ENCODE results near the gene TNFAIP8L2.
"Not testable (repeated sequence)": the region's sequence is repeated elsewhere in the genome, so short reads cannot be mapped to it uniquely, and the experiment has no call there.

The TNFAIP8L2 gene

DNA sequence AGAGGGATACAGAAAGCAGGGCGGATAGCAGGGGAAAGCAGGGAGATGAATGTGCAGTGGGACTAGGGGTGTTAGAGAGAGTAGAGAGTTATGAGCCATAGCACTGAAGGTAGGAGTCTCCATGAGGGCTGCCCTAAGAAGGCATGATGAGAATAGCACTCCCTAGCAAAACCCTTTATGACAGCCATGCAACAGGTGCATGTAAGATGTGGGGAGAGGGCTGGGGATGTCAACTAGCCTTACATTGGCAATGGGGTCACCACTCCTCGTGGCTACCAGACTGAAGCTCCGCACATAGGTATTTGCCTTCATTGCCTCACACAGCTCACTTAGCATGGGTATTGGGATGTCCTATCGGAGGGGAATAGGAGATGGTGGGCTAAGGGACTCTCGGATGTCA, 14.7 kb downstream of the TNFAIP8L2 start:
- no peak for FAIRE-seq
- no peak for DNase-seq (ENCODE audit: insufficient read length)
- peak; percentile 36 for TF ChIP-seq POLR2AphosphoS5 (IDR thresholded peaks at IDR 0.05; ENCODE audit: low read depth, low read length)
- no peak for TF ChIP-seq POLR2A (IDR thresholded peaks at IDR 0.05; ENCODE audit: low read depth, low read length)
- no peak for TF ChIP-seq TAF1 (IDR thresholded peaks at IDR 0.05; ENCODE audit: borderline replicate concordance, low read depth, low read length)

DNA sequence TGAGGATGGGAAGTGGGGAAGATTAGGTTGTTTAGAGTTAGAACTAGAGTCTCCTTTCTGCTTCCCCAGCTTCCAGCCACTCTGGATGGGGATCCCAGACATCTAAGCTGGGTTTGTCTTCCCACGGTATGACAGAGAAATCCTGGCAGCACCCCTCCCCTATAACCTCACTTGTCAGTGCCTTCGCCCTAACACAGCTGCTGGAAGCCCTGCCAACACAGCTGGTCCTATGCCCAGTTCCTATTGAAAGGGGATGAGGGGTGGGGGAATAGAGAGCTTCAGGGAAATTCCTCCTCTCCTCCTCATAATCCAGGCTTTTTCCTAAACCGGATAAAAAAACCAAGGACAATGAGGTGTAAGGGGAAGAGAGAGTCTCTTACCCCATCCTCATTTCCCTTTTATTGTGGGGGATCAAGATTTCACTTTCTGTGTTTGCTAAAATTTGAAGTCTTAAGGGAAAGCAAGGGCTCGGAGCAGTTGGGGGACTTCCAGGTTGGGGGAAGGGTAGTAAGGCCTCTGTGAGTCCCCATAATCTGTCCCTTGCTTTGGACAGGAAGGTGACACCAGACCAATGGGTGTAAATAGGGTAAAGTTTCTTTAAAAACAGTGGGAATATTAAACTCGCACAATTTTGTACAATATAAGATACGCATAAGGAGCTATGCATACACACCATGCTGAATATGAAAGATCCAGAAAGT, 18.7 kb downstream of the TNFAIP8L2 start:
- no peak for DNase-seq (ENCODE audit: insufficient read length)
- TF ChIP-seq POLR2A (IDR thresholded peaks at IDR 0.05; ENCODE audit: low read depth, low read length) (no peak), POLR2AphosphoS5 (IDR thresholded peaks at IDR 0.05; ENCODE audit: low read depth, low read length) (no peak), TAF1 (IDR thresholded peaks at IDR 0.05; ENCODE audit: borderline replicate concordance, low read depth, low read length) (no peak)
- FAIRE-seq, result no peak

DNA sequence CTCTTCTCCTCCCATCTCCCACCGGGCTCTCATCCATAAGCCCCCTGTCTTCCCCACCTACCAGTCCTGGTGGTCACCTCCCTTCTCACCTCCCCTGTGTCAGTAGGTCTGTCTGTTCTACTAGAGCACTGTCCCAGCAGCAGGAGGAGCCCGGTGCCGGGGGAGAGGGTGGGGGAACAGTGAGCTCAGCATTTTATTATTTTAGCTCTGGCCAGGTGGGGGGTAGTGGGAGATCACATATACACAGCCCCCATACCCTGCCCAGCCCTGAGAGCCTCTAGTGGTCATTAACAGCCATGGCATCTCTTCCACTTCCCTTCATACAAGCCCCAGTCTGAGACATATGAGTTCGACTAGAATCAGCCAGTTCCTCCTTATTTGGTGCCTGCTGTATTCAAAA, 19.4 kb downstream of the TNFAIP8L2 start, which contains the start of gene TMOD4:
Gene TMOD4, minus strand, starts transcription at position 119 of the 400 bp plus-strand sequence. CDS start 1,106 bp downstream, outside the sequence.
- DNase-seq (ENCODE audit: insufficient read length) (no peak), FAIRE-seq (peak; percentile 51)
- TF ChIP-seq POLR2AphosphoS5 (IDR thresholded peaks at IDR 0.05; ENCODE audit: low read depth, low read length), result no peak
- no peak for TF ChIP-seq TAF1 (IDR thresholded peaks at IDR 0.05; ENCODE audit: borderline replicate concordance, low read depth, low read length)
- no peak for TF ChIP-seq POLR2A (IDR thresholded peaks at IDR 0.05; ENCODE audit: low read depth, low read length)

DNA sequence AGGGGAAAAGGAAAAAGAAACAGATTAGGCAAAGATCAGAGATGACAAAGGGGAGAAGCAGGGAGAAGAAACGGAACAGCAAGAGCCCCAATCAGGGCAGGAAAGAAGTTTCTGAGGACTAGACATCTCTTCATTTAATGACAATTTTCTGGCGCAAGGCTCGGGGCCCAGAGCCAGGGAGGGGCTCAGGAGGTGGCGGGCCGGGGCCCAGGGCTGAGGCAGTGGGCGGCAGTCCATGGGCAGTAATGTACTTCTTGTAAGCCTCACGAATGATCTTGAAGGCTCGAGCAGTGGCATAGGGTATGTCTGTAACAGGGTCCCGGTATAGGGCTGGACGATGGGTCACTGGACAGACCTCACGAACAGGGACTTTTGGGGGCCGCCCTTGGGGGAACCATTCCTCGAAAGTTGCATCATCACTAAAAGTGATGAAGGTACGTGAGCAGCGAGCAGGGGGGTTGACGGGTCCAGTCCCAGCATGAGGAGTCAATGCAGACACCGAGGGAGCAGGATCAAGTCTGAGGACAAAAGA, 20.1 kb downstream of the TNFAIP8L2 start:
- no peak for TF ChIP-seq POLR2AphosphoS5 (IDR thresholded peaks at IDR 0.05; ENCODE audit: low read depth, low read length)
- TF ChIP-seq TAF1 (IDR thresholded peaks at IDR 0.05; ENCODE audit: borderline replicate concordance, low read depth, low read length), result no peak
- TF ChIP-seq POLR2A (IDR thresholded peaks at IDR 0.05; ENCODE audit: low read depth, low read length), result no peak
- FAIRE-seq, result no peak
- DNase-seq (ENCODE audit: insufficient read length), result no peak

GRCh38 chr1:151184211-151184610, 27.8 kb downstream of the TNFAIP8L2 start:
- no peak for TF ChIP-seq POLR2A (IDR thresholded peaks at IDR 0.05; ENCODE audit: low read depth, low read length)
- TF ChIP-seq POLR2AphosphoS5 (IDR thresholded peaks at IDR 0.05; ENCODE audit: low read depth, low read length), result no peak
- no peak for TF ChIP-seq TAF1 (IDR thresholded peaks at IDR 0.05; ENCODE audit: borderline replicate concordance, low read depth, low read length)
- FAIRE-seq, result no peak
- DNase-seq (ENCODE audit: insufficient read length), result no peak

- TF ChIP-seq POLR2AphosphoS5 (IDR thresholded peaks at IDR 0.05; ENCODE audit: low read depth, low read length), result no peak
- TF ChIP-seq POLR2A (IDR thresholded peaks at IDR 0.05; ENCODE audit: low read depth, low read length), result no peak
- no peak for TF ChIP-seq TAF1 (IDR thresholded peaks at IDR 0.05; ENCODE audit: borderline replicate concordance, low read depth, low read length)
- DNase-seq (ENCODE audit: insufficient read length) (no peak), FAIRE-seq (no peak)
Measured at GRCh38 chr1:151187205-151187604, 30.8 kb downstream of the TNFAIP8L2 start.

DNA sequence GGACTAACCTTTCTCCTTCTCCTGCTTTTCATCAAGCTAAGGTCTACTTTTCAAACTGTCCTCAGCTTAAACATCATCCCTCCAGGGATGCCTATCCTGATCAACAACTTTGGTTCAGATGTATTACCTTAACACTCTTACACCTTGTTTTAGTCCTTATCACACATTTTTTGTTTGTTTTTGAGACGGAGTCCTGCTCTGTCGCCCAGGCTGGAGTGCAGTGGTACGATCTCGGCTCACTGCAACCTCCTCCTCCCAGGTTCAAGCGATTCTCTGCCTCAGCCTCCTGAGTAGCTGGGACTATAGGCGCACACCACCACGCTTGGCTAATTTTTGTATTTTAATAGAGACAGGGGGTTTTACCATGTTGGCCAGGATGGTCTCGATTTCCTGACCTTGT, 32.2 kb downstream of the TNFAIP8L2 start:
- TF ChIP-seq POLR2A (IDR thresholded peaks at IDR 0.05; ENCODE audit: low read depth, low read length) (peak; percentile 32; the same call in 1 of the 2 replicates), POLR2AphosphoS5 (IDR thresholded peaks at IDR 0.05; ENCODE audit: low read depth, low read length) (0 out of 2 replicates have a peak, but pooled peaks have one; percentile 20)
- not testable (repeated sequence) for DNase-seq (ENCODE audit: insufficient read length); FAIRE-seq

GRCh38 chr1:151189637-151190445, 33.4 kb downstream of the TNFAIP8L2 start, which contains the start of gene VPS72:
Gene VPS72 (minus strand): TSS chr1:151190197. CDS start chr1:151190121, 76 bp downstream.
- FAIRE-seq, result peak; percentile 60

GRCh38 chr1:151192047-151192446, 35.6 kb downstream of the TNFAIP8L2 start:
- FAIRE-seq, result no peak
- TF ChIP-seq TAF1 (IDR thresholded peaks at IDR 0.05; ENCODE audit: borderline replicate concordance, low read depth, low read length), result no peak
- TF ChIP-seq POLR2A (IDR thresholded peaks at IDR 0.05; ENCODE audit: low read depth, low read length), result no peak
- TF ChIP-seq POLR2AphosphoS5 (IDR thresholded peaks at IDR 0.05; ENCODE audit: low read depth, low read length), result no peak
- no peak for DNase-seq (ENCODE audit: insufficient read length)

More at GRCh38 chr1:151189637-151190445, 33.4 kb downstream of the TNFAIP8L2 start, which contains the start of gene VPS72:
- peak; percentile 86 for DNase-seq (ENCODE audit: insufficient read length)
- TF ChIP-seq POLR2A (IDR thresholded peaks at IDR 0.05; ENCODE audit: low read depth, low read length) (peak; percentile 90), TAF1 (IDR thresholded peaks at IDR 0.05; ENCODE audit: borderline replicate concordance, low read depth, low read length) (peak; percentile 93), POLR2AphosphoS5 (IDR thresholded peaks at IDR 0.05; ENCODE audit: low read depth, low read length) (peak; percentile 92)

DNA sequence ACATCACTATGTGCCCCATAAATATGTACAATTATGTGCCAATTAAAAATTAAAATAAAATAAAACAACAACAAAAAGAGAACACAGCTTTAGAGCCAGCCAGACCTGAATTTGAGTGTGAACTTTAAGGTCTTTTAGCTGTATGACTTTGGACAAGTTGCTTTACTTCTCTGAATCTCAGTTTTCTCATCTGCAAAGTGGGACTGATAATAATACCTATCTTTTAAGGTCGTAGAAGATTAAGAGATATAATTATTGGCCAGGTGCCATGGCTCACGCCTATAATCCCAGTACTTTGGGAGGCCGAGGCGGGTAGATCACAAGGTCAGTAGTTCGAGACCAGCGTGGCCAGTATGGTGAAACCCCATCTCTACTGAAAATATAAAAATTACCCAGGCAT, 36.9 kb downstream of the TNFAIP8L2 start:
- DNase-seq (ENCODE audit: insufficient read length), result no peak
- TF ChIP-seq POLR2A (IDR thresholded peaks at IDR 0.05; ENCODE audit: low read depth, low read length) (no peak), TAF1 (IDR thresholded peaks at IDR 0.05; ENCODE audit: borderline replicate concordance, low read depth, low read length) (no peak), POLR2AphosphoS5 (IDR thresholded peaks at IDR 0.05; ENCODE audit: low read depth, low read length) (no peak)
- no peak for FAIRE-seq

- TF ChIP-seq TAF1 (IDR thresholded peaks at IDR 0.05; ENCODE audit: borderline replicate concordance, low read depth, low read length) (no peak), POLR2A (IDR thresholded peaks at IDR 0.05; ENCODE audit: low read depth, low read length) (no peak), POLR2AphosphoS5 (IDR thresholded peaks at IDR 0.05; ENCODE audit: low read depth, low read length) (no peak)
- FAIRE-seq (no peak), DNase-seq (ENCODE audit: insufficient read length) (no peak)
Measured at GRCh38 chr1:151193856-151194255, 37.4 kb downstream of the TNFAIP8L2 start.

DNA sequence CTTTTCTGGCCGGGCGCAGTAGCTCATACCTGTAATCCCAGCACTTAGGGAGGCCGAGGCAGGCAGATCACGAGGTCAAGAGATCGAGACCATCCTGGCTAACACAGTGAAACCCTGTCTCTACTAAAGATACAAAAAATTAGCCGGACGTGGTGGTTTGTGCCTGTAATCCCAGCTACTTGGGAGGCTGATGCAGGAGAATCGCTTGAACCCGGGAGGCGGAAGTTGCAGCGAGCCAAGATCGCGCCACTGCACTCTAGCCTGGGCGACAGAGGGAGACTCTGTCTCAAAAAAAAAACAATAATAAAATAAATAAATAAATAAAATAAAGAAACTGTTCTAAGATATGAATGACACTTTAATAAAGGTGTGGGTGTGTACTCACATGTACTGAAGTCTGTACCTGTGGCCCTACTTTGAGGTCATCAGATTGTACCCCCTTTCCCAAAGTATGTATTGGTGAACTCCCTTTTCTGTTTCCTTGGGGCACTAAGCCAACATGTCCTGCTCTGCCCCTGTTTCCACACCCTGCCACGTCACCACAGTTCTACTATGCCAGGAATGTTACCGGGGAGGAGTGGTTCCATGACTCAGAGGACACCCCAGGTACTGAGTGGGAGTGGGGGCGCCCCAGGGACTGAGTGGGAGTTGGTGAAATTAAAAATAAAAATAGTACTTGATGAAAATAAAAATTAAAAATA, 38.6 kb downstream of the TNFAIP8L2 start:
- not testable (repeated sequence) for FAIRE-seq; DNase-seq (ENCODE audit: insufficient read length)

All from GM12892 (cell line).